ENCODE data around the gene C1QTNF1.
A peak's percentile ranks its signal among the peaks of the same experiment; 100 is the strongest.

Gene C1QTNF1

DNA sequence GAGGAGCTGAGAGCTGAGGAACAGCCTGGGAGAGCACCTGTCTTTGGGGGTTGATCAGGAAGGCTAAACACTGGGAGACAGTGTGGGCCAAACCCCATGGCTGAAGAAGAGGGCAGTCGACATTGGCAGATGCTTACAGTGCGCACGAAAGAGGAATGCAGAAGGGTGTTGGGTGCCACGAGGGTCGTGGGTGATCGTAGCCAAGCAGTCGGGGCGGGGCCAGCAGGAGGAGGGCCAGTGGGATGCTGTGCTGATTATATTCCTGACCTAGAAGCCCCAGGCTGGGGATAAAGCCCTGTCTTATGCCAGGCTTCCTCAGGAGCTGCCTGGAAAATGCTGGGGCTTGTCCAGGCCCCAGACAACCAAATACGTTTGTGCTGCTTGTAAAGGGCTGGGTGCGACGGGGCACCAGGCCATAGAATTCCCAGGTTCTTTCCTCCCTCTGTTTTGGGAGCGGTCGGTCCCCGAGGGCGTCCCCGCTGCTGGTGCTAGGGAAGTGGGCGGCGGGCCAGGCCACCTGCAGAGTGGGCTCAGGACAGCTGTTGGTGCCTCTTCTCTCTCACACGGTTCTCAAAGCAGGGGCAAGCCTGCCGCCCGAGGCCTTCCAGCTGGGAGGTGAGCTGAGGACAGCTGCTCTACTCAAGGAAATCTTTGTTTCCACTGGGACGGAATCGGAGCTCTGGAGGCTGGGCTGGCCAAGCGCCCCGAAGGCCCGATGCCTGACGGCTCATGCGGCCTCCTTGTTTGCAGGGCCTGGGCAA, 10.0 kb downstream of the C1QTNF1 start:
- CTCF ChIA-PET: interaction anchor here (0.6 to 2.6 kb wide), 5 partner anchors 8 to 360 kb away, joined by 3 to 8 read pairs (median 3); no protein-coding TSS in a partner anchor
- H3K27ac ChIP-seq: peak overlapping the region; percentile 95
- TF ChIP-seq, protein P1, sequence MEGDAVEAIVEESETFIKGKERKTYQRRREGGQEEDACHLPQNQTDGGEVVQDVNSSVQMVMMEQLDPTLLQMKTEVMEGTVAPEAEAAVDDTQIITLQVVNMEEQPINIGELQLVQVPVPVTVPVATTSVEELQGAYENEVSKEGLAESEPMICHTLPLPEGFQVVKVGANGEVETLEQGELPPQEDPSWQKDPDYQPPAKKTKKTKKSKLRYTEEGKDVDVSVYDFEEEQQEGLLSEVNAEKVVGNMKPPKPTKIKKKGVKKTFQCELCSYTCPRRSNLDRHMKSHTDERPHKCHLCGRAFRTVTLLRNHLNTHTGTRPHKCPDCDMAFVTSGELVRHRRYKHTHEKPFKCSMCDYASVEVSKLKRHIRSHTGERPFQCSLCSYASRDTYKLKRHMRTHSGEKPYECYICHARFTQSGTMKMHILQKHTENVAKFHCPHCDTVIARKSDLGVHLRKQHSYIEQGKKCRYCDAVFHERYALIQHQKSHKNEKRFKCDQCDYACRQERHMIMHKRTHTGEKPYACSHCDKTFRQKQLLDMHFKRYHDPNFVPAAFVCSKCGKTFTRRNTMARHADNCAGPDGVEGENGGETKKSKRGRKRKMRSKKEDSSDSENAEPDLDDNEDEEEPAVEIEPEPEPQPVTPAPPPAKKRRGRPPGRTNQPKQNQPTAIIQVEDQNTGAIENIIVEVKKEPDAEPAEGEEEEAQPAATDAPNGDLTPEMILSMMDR (conservative IDR thresholded peaks at IDR 0.05; ENCODE audit: low read depth): no peak
- no peak for DNase-seq (ENCODE audit: low spot score)
- POLR2A ChIA-PET (ENCODE audit: low non-redundant PET): interaction anchor here (0.5 kb wide), 1 partner anchor 227 kb away, joined by 3 read pairs; no protein-coding TSS in a partner anchor

DNA sequence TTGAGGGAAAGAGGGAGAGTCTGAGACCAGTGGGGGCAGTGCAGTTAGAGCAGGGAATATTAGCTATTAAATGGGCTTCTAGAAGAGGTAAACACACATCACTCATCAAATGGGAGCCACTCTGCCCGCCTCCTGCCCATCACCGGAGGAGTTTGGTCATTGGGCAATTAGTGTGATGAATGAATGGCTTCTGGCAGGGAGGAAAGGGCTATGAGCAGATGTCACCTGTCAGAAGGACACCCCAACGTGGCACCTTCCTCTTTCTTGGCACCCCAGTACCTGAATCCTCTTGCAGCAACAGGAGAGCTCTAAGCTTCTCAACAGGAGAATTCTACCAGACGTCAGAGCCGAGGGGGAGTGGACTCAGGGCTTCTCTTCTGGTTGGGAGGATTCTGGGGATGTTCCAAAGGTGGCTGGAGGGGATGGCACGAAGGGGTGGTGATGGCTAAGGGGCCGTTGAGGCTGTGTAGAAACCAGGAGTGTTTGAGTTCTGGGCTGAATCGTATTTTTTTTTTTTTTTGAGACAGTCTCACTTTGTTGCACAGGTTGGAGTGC, 11.0 kb downstream of the C1QTNF1 start:
- TF ChIP-seq, protein P1 (conservative IDR thresholded peaks at IDR 0.05; ENCODE audit: low read depth): no peak
- POLR2A ChIA-PET (ENCODE audit: low non-redundant PET): no interaction called here
- no peak for DNase-seq (ENCODE audit: low spot score)
- peak overlapping the region; percentile 95 for H3K27ac ChIP-seq
- CTCF ChIA-PET: interaction anchor here (0.5 to 1.6 kb wide), 4 partner anchors 11 to 359 kb away, joined by 3 to 7 read pairs (median 3); no protein-coding TSS in a partner anchor

DNA sequence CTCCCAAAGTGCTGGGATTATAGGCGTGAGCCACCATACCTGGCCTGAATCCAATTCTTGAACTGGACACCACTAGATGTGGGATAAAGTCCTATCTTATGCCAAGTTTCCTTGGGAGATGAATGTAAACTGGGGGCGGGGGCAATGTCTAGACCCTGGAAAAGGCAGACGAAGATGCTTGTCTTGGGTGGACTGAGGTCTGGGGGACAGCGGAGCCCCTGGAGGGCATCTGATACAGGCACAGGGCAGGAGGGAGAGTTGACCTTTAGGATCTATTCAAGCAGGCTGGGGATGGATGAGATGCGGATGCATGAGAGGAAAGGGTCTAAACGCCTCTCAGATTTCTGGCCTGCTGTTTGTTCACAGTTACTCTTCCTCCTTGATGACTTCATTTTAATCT, 11.7 kb downstream of the C1QTNF1 start:
- no peak for DNase-seq (ENCODE audit: low spot score)
- H3K27ac ChIP-seq: peak overlapping the region; percentile 95
- TF ChIP-seq, protein P1 (conservative IDR thresholded peaks at IDR 0.05; ENCODE audit: low read depth): no peak
- ChIA-PET CTCF (interaction anchor here (0.5 kb wide), 1 partner anchor 28 kb away, joined by 3 read pairs; no protein-coding TSS in a partner anchor), POLR2A (ENCODE audit: low non-redundant PET) (no interaction called here)

DNA sequence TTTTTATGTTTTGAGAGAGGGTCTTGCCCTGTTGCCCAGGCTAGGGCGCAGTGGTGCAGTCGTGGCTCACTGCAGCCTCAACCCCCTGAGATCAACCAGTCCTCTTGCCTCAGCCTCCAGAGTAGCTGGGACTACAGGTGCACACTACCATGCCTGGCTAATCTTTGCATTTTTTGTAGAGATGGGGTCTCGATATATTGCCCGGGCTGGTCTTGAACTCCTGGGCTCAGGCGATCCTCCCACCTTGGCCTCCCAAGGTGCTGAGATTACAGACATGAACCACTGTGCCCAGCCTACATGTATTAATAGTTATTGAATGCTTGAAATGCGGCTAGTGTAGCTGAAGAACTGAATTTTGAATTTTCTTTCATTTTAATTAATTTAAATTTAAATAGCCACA, 12.2 kb downstream of the C1QTNF1 start:
- peak overlapping the region; percentile 95 for H3K27ac ChIP-seq
- TF ChIP-seq, protein P1 (conservative IDR thresholded peaks at IDR 0.05; ENCODE audit: low read depth): no peak
- POLR2A ChIA-PET (ENCODE audit: low non-redundant PET): interaction anchor here (0.5 to 0.9 kb wide), 2 partner anchors 10 to 31 kb away, joined by 3 to 4 read pairs; no protein-coding TSS in a partner anchor
- CTCF ChIA-PET: interaction anchor here (0.9 to 1.6 kb wide), 3 partner anchors 9 to 52 kb away, joined by 4 to 6 read pairs (median 5); no protein-coding TSS in a partner anchor
- DNase-seq (ENCODE audit: low spot score): no peak

- peak overlapping the region; percentile 95 for H3K27ac ChIP-seq
- TF ChIP-seq, protein P1 (conservative IDR thresholded peaks at IDR 0.05; ENCODE audit: low read depth): no peak
- ChIA-PET POLR2A (ENCODE audit: low non-redundant PET) (interaction anchor here (0.5 to 0.9 kb wide), 2 partner anchors 11 to 31 kb away, joined by 3 to 4 read pairs; no protein-coding TSS in a partner anchor), CTCF (interaction anchor here (0.9 to 1.6 kb wide), 3 partner anchors 9 to 51 kb away, joined by 4 to 6 read pairs (median 5); no protein-coding TSS in a partner anchor)
- DNase-seq (ENCODE audit: low spot score): peak; percentile 86
Measured at GRCh38 chr17:79036596-79036995, 12.6 kb downstream of the C1QTNF1 start.

DNA sequence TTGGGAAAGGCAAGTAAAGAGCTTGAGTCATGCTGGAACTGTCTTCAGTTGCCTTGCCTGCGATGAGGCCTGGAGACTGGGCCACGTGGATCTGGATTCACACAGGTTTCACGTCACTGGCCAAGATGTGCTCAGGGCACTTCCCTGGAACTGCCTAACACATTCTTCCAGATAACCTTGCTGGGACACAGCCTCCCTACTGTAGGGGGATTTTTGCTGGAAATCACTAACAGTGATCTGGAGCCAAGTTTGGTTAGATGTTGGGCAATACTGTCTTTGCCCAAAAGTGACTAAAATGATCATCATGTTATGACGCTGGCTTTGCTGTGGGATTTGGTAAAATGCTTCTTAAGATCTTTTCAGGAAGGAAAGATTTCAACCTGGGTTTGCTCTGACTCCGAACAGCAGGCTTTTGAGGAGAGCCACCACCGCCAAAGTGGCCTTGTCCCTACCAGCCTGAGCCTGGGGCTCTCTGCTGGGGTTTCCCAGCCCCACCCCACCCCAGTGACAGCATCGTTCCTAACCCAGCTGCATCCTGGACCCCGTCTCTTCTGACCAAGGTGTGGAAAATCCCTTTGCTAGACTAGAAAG, 14.7 kb downstream of the C1QTNF1 start:
- TF ChIP-seq, protein P1 (conservative IDR thresholded peaks at IDR 0.05; ENCODE audit: low read depth): no peak
- CTCF ChIA-PET: no interaction called here
- POLR2A ChIA-PET (ENCODE audit: low non-redundant PET): no interaction called here
- peak overlapping the region; percentile 95 for H3K27ac ChIP-seq
- DNase-seq (ENCODE audit: low spot score): peak; percentile 65

All from RWPE1 (cell line).